HepG2 (cell line): ENCODE measurements around the gene GJA9. TPM values are rescaled to one million over a fixed set of nuclear protein-coding genes. Genes with fewer than 3 reads are reported as not detected.
A peak's percentile ranks its signal among the peaks of the same experiment; 100 is the strongest.

Experiments used
- CENPX ChIP-seq: sonication (generic); formaldehyde crosslinking; IDR thresholded peaks from 2 replicates; pipeline ENCODE4 v1.9.0; 2021; ENCODE audit warnings: mild to moderate bottlenecking, missing genetic modification reagents, moderate library complexity
- HMGXB4 ChIP-seq, 2 experiments: sonication (generic) in 1 of 2; formaldehyde crosslinking in 1 of 2; IDR thresholded peaks; 2 replicates each; pipeline versions ENCODE4 v1.4.0 to v1.6.1; 2018 to 2020; ENCODE audit warnings: missing genetic modification reagents in 2 of 2, borderline replicate concordance in 1 of 2, low read depth in 1 of 2, mild to moderate bottlenecking in 1 of 2, missing biosample characterization in 1 of 2
- NCOR1 ChIP-seq: fragments of 200-600 bp; sonication (generic); IDR thresholded peaks from 2 replicates; pipeline ENCODE4 v1.7.0; 2017; ENCODE audit warnings: antibody characterized with exemption, low read length, borderline replicate concordance
- RERE ChIP-seq: IDR thresholded peaks from 2 replicates; pipeline ENCODE4 v1.6.1; 2016; ENCODE audit warnings: low read depth, missing genetic modification reagents, missing compliant biosample characterization
- REST ChIP-seq, 2 experiments: IDR thresholded peaks; 2 replicates each; pipeline ENCODE4 v1.6.1; 2011 to 2012; ENCODE audit warnings: low read length in 2 of 2, borderline replicate concordance in 1 of 2, low read depth in 1 of 2, mild to moderate bottlenecking in 1 of 2, moderate library complexity in 1 of 2
- TAF1 ChIP-seq: sonication (generic); formaldehyde crosslinking; IDR thresholded peaks from 2 replicates; pipeline ENCODE4 v1.4.0; 2020; ENCODE audit warnings: missing genetic modification reagents
- ZNF20 ChIP-seq: sonication (generic); formaldehyde crosslinking; IDR thresholded peaks from 2 replicates; pipeline ENCODE4 v1.4.0; 2020; ENCODE audit warnings: mild to moderate bottlenecking, moderate library complexity, missing genetic modification reagents
- ZNF234 ChIP-seq: sonication (generic); formaldehyde crosslinking; conservative IDR thresholded peaks from 2 replicates; pipeline ENCODE4 v1.5.1; 2020; ENCODE audit warnings: mild to moderate bottlenecking, missing genetic modification reagents
- ZNF331 ChIP-seq: sonication (generic); formaldehyde crosslinking; IDR thresholded peaks from 2 replicates; pipeline ENCODE4 v1.4.0; 2020; ENCODE audit warnings: missing genetic modification reagents
- ZNF496 ChIP-seq: sonication (generic); formaldehyde crosslinking; IDR thresholded peaks from 2 replicates; pipeline ENCODE4 v1.8.1; 2023; ENCODE audit warnings: mild to moderate bottlenecking, moderate library complexity, missing genetic modification reagents; ENCODE audit not compliant: insufficient replicate concordance
- ZNF512 ChIP-seq: sonication (generic); formaldehyde crosslinking; IDR thresholded peaks from 2 replicates; pipeline ENCODE4 v1.4.0; 2020; ENCODE audit warnings: mild to moderate bottlenecking, missing genetic modification reagents
- ZNF615 ChIP-seq: sonication (generic); formaldehyde crosslinking; IDR thresholded peaks from 2 replicates; pipeline ENCODE4 v1.5.0; 2020; ENCODE audit warnings: mild to moderate bottlenecking, missing genetic modification reagents, borderline replicate concordance
- ZNF777 ChIP-seq: sonication (generic); formaldehyde crosslinking; IDR thresholded peaks from 2 replicates; pipeline ENCODE4 v1.4.0; 2020; ENCODE audit warnings: missing genetic modification reagents
- ZSCAN31 ChIP-seq: sonication (generic); formaldehyde crosslinking; IDR thresholded peaks from 2 replicates; pipeline ENCODE4 v1.5.0; 2020; ENCODE audit warnings: low read depth, mild to moderate bottlenecking, missing genetic modification reagents
- polyA plus RNA-seq, 8 experiments: library from polyadenylated mRNA; depleted of rRNA in 3 of 8; stranded (reverse) in 7 of 8; unstranded in 1 of 8; fragments of >200 nt; fragmentation: Illumina TruSeq in 4 of 8; extraction: Trizol in 4 of 8; gene quantifications; 2 replicates each; pipeline versions ENCODE4 v1.2.1 to v1.2.3, GENCODE V29; 2011 to 2016; ENCODE audit warnings: low read depth in 4 of 8, missing spikeins in 1 of 8, mixed read lengths in 1 of 8; ENCODE audit not compliant: insufficient read depth in 1 of 8
- total RNA-seq, 5 experiments: library from RNA; depleted of rRNA; stranded (reverse); fragments of >200 nt; fragmentation: Illumina TruSeq; extraction: Trizol; gene quantifications; 2 replicates each; pipeline ENCODE4 v1.2.3, GENCODE V29; 2016; ENCODE audit warnings: low read depth in 1 of 5

The GJA9 gene
- total and polyA plus RNA-seq, 2 of the 13 experiments (the other 11 are each of a cell fraction or from before 2014, with no cell fraction given), result 0.08 to 0.13 TPM

GRCh38 chr1:38873027-38873969 is 8.1 kb downstream of the GJA9 start, which contains the start of gene MYCBP (continued):
- TF ChIP-seq HMGXB4 (CRISPR knock-in tag; IDR thresholded peaks at IDR 0.05; ENCODE audit: borderline replicate concordance in 1 of 2, low read depth in 1 of 2) (no peak; a peak in 2 of 4 replicates), ZNF496 (CRISPR knock-in tag) (no peak), ZNF615 (CRISPR knock-in tag) (no peak), ZNF234 (CRISPR knock-in tag) (no peak), ZNF331 (CRISPR knock-in tag) (0 out of 2 replicates have a peak, but pooled peaks have one; percentile 8), RERE (no peak), CENPX (no peak), TAF1 (peak; percentile 61; the same call in 1 of the 2 replicates), ZNF512 (CRISPR knock-in tag) (no peak), REST (IDR thresholded peaks at IDR 0.05; ENCODE audit: borderline replicate concordance in 1 of 2, low read depth in 1 of 2, low read length in 2 of 2) (no peak), NCOR1 (no peak), ZSCAN31 (CRISPR knock-in tag) (peak; percentile 61), ZNF777 (CRISPR knock-in tag) (peak; percentile 27; the same call in 1 of the 2 replicates), ZNF20 (CRISPR knock-in tag) (no peak)
